CD4-positive, alpha-beta memory T cell (primary cell): ENCODE measurements around the gene FCHSD2. TPM values are rescaled to one million over a fixed set of nuclear protein-coding genes. Genes with fewer than 3 reads are reported as not detected.
A peak's percentile ranks its signal among the peaks of the same experiment; 100 is the strongest.

Source experiments
- CTCF ChIA-PET: fragments of 350-600 bp; sonication (Branson Sonifier 250); formaldehyde crosslinking; loops from one replicate; lab custom pipeline; 2021; ENCODE audit warnings: inconsistent platforms; ENCODE audit not compliant: partially characterized antibody; lab: Charles Lee
- POLR2A ChIA-PET: fragments of 350-600 bp; sonication (Branson Sonifier 250); formaldehyde crosslinking; loops from one replicate; lab custom pipeline; 2021; ENCODE audit not compliant: partially characterized antibody; lab: Charles Lee
- DNase-seq, 5 donors: peaks; one replicate each; pipeline versions ENCODE4 v3.0.0 to v3.0.0-alpha.2; 2020 to 2022; ENCODE audit warnings: mixed read lengths in 1 of 5
- H3K27ac ChIP-seq: one replicate; pipeline ENCODE4 v1.7.0; 2013; ENCODE audit warnings: low read depth, low read length
- H3K27me3 ChIP-seq: 2 replicates; pipeline ENCODE4 v1.7.0; 2013; ENCODE audit warnings: mild to moderate bottlenecking, low read length, moderate library complexity; ENCODE audit not compliant: insufficient read depth
- H3K36me3 ChIP-seq: 2 replicates; pipeline ENCODE4 v1.7.0; 2013; ENCODE audit warnings: mild to moderate bottlenecking, low read length, moderate library complexity; ENCODE audit not compliant: insufficient read depth
- H3K4me1 ChIP-seq: 2 replicates; pipeline ENCODE4 v1.7.0; 2013; ENCODE audit warnings: mild to moderate bottlenecking, low read length, moderate library complexity; ENCODE audit not compliant: insufficient read depth
- H3K4me3 ChIP-seq, 2 donors: one replicate each; pipeline ENCODE4 v1.7.0; 2013; ENCODE audit warnings: low read length in 2 of 2, mild to moderate bottlenecking in 1 of 2
- H3K9me3 ChIP-seq, 2 donors: one replicate each; pipeline ENCODE4 v1.7.0; 2013; ENCODE audit warnings: low read length in 2 of 2, control low read depth in 1 of 2; ENCODE audit not compliant: control insufficient read depth in 1 of 2
- H3K27ac Mint-ChIP-seq, 7 donors: one replicate each; pipeline ENCODE4 v1.8.0; 2020 to 2021; ENCODE audit warnings: mixed read lengths in 7 of 7, mild to moderate bottlenecking in 6 of 7, inconsistent platforms in 3 of 7, moderate library complexity in 3 of 7
- H3K27me3 Mint-ChIP-seq, 2 donors: one replicate each; pipeline ENCODE4 v1.8.0; 2020 to 2021; ENCODE audit warnings: mixed read lengths in 2 of 2
- H3K36me3 Mint-ChIP-seq, 2 donors: one replicate each; pipeline ENCODE4 v1.8.0; 2020 to 2021; ENCODE audit warnings: mixed read lengths in 2 of 2, inconsistent platforms in 1 of 2, mild to moderate bottlenecking in 1 of 2
- H3K4me1 Mint-ChIP-seq, 4 donors: one replicate each; pipeline ENCODE4 v1.8.0; 2020 to 2021; ENCODE audit warnings: mixed read lengths in 4 of 4, mild to moderate bottlenecking in 1 of 4
- H3K4me3 Mint-ChIP-seq, 8 donors: one replicate each; pipeline ENCODE4 v1.8.0; 2020 to 2021; ENCODE audit warnings: mixed read lengths in 8 of 8, mild to moderate bottlenecking in 7 of 8, moderate library complexity in 6 of 8, inconsistent platforms in 3 of 8
- H3K9me3 Mint-ChIP-seq, 8 donors: one replicate each; pipeline ENCODE4 v1.8.0; 2020 to 2021; ENCODE audit warnings: mixed read lengths in 8 of 8, mild to moderate bottlenecking in 5 of 8, inconsistent platforms in 3 of 8, moderate library complexity in 1 of 8
- intact Hi-C: fragments of 100-400 bp; cut with micrococcal nuclease; formaldehyde crosslinking; loops from one replicate; pipeline ENCODE4 v1.15.1; 2023
- polyA plus RNA-seq, 2 donors: library from polyadenylated mRNA; unstranded; fragments of 300-500 nt; fragmentation: Illumina TruSeq; gene quantifications; one replicate each; pipeline ENCODE4 v1.2.3, GENCODE V29; 2021
- total RNA-seq, 2 experiments: library from RNA; stranded (reverse); gene quantifications; one replicate each; pipeline ENCODE4 v1.2.3, GENCODE V29; 2021

FCHSD2 gene
- total and polyA plus RNA-seq, 4 experiments from 2014 or later: 9.5 to 52.0 (median 34.8) TPM

DNA sequence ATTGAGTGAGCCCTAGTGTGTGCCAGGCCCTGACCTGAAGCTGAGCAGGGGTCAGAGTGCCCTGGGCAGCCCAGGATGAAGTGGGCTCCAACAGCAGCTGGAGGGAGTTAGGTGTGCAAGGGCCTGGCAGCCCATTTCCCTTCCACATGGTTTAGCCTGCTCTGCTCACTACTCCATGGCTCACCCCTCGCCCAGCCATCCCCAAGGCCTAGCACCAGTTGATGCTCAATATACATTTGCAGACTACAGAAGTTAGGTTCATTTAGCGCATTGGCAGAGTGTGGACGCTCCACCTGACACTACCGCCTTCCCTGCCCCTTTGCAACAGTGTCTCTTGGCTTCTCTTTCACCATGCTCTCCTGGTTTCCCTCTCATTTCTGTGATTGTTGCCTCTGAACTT is 324.2 kb downstream of the FCHSD2 start:
- H3K36me3 Mint-ChIP-seq: peaks cover 25 to 60% of the 10 kb centered on the region in 2 donors

GRCh38 chr11:72816404-72816990 is 325.6 kb downstream of the FCHSD2 start:
- Histone ChIP-seq H3K27me3 (no peaks in the 10 kb centered on the region), H3K9me3 (no peaks in the 10 kb centered on the region), H3K4me1 (peaks cover 40% of the 10 kb centered on the region), H3K4me3 (peak overlapping the region; percentile 17 to 99), H3K36me3 (peaks cover 36% of the 10 kb centered on the region), H3K27ac (peak overlapping the region; percentile 97)
- Mint-ChIP-seq H3K4me1 (peaks cover 34 to 73% (median 54%) of the 10 kb centered on the region in 4 donors), H3K4me3 (peak overlapping the region; percentile 97 to 100 (median 98)), H3K27me3 (no peaks in the 10 kb centered on the region), H3K9me3 (no peaks in the 10 kb centered on the region), H3K27ac (peak overlapping the region; percentile 59 to 100 (median 98)), H3K36me3 (peaks cover 25 to 57% of the 10 kb centered on the region in 2 donors)
- CTCF ChIA-PET: interaction anchor here (0.8 to 8.8 kb wide), 7 partner anchors 9 to 132 kb away, joined by 3 to 84 read pairs (median 4); partner anchors contain the start of gene STARD10
- POLR2A ChIA-PET: interaction anchor here (0.8 to 4.7 kb wide), 10 partner anchors 10 to 345 kb away, joined by 3 to 46 read pairs (median 10); partner anchors contain the start of genes FCHSD2 and STARD10
- intact Hi-C loops: no loop called here
- no peak for DNase-seq

More for the DNA sequence above, 324.2 kb downstream of the FCHSD2 start:
- CTCF ChIA-PET: interaction anchor here (0.9 to 2.1 kb wide), 3 partner anchors 10 to 92 kb away, joined by 3 to 5 read pairs (median 3); no protein-coding TSS in a partner anchor
- Mint-ChIP-seq H3K4me1 (peaks cover 24 to 61% (median 43%) of the 10 kb centered on the region in 4 donors), H3K27ac (peak overlapping the region; percentile 44 to 100 (median 73)), H3K9me3 (no peaks in the 10 kb centered on the region), H3K4me3 (peak overlapping the region in 4 of 8 donors; percentile 44 to 66 (median 50)), H3K27me3 (no peaks in the 10 kb centered on the region)
- no peaks in the 10 kb centered on the region for H3K27me3 ChIP-seq
- intact Hi-C loops: no loop called here
- H3K4me3 ChIP-seq: no peak overlapping the region
- POLR2A ChIA-PET: interaction anchor here (4.0 kb wide), 1 partner anchor 13 kb away, joined by 24 read pairs; no protein-coding TSS in a partner anchor
- peaks cover 38% of the 10 kb centered on the region for H3K36me3 ChIP-seq
- no peak overlapping the region for H3K27ac ChIP-seq
- no peak for DNase-seq
- H3K4me1 ChIP-seq: peaks cover 33% of the 10 kb centered on the region
- no peaks in the 10 kb centered on the region for H3K9me3 ChIP-seq

DNA sequence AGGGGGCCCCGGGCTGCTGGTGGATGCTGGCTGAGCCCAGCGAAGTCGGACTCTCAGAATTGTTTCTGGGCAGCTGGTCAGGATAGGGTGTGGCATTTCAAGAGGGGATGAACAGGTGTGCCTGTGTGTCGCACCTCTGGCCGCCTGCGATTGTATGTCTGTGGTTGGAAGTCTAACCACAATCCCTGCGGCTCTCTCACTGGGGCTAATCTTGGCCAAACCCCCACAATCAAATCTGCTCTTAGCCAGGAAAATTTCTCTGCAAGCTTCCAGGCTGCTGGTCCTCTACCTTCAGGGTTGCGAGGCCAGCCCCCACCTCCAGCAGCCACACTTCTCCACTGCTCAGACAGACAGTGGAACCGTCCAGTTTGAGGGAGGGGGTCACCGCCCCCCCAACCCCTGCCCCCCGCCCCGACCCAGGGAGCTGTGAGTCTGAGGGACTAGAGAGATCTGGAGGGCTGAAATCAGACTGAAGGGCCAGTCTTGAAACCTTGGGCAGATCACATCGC is 327.0 kb downstream of the FCHSD2 start:
- Histone ChIP-seq H3K27ac (peak overlapping the region; percentile 97), H3K9me3 (no peaks in the 10 kb centered on the region), H3K4me1 (peaks cover 31% of the 10 kb centered on the region), H3K4me3 (peak overlapping the region; percentile 77 to 99), H3K36me3 (peaks cover 25% of the 10 kb centered on the region), H3K27me3 (no peaks in the 10 kb centered on the region)
- ChIA-PET CTCF (interaction anchor here (0.8 to 8.8 kb wide), 10 partner anchors 8 to 362 kb away, joined by 3 to 84 read pairs (median 4); partner anchors contain the start of genes FCHSD2 and STARD10), POLR2A (interaction anchor here (0.7 to 4.7 kb wide), 13 partner anchors 8 to 328 kb away, joined by 3 to 46 read pairs (median 6); partner anchors contain the start of genes FCHSD2 and STARD10)
- Mint-ChIP-seq H3K9me3 (no peaks in the 10 kb centered on the region), H3K27me3 (no peaks in the 10 kb centered on the region), H3K4me3 (peak overlapping the region; percentile 97 to 100 (median 98)), H3K27ac (peak overlapping the region; percentile 98 to 100 (median 98)), H3K4me1 (peaks cover 32 to 70% (median 51%) of the 10 kb centered on the region in 4 donors), H3K36me3 (peaks cover 22 to 53% of the 10 kb centered on the region in 2 donors)
- no peak for DNase-seq
- intact Hi-C loops: no loop called here

- Mint-ChIP-seq H3K4me1 (peaks cover 31 to 67% (median 49%) of the 10 kb centered on the region in 4 donors), H3K36me3 (peaks cover 19 to 51% of the 10 kb centered on the region in 2 donors), H3K9me3 (no peaks in the 10 kb centered on the region), H3K4me3 (peak within 1 kb of the TSS; percentile 98 to 100 (median 98)), H3K27me3 (no peaks in the 10 kb centered on the region), H3K27ac (peak within 1 kb of the TSS; percentile 98 to 100 (median 99))
- H3K9me3 ChIP-seq: no peaks in the 10 kb centered on the region
- peak; percentile 88 to 97 (median 92) for DNase-seq
- H3K4me1 ChIP-seq: peaks cover 31% of the 10 kb centered on the region
- intact Hi-C loops: loop anchor here (1.0 kb wide), 4 partner anchors 8 to 328 kb away; partner anchors contain the start of gene FCHSD2
- peak within 1 kb of the TSS; percentile 97 for H3K27ac ChIP-seq
- CTCF ChIA-PET: interaction anchor here (0.7 to 8.8 kb wide), 6 partner anchors 8 to 91 kb away, joined by 3 to 84 read pairs (median 6); partner anchors contain the start of gene STARD10
- H3K27me3 ChIP-seq: no peaks in the 10 kb centered on the region
- H3K4me3 ChIP-seq: peak within 1 kb of the TSS; percentile 77 to 99
- H3K36me3 ChIP-seq: peaks cover 23% of the 10 kb centered on the region
- POLR2A ChIA-PET: interaction anchor here (0.6 to 4.7 kb wide), 13 partner anchors 8 to 328 kb away, joined by 3 to 46 read pairs (median 6); partner anchors contain the start of genes FCHSD2 and STARD10
Observed at GRCh38 chr11:72814286-72815109, 327.6 kb downstream of the FCHSD2 start, which contains the start of gene ATG16L2. TSS of gene ATG16L2 (plus strand) at chr11:72814411. CDS start at chr11:72814446, 35 bp downstream.

- POLR2A ChIA-PET: interaction anchor here (0.8 to 4.7 kb wide), 15 partner anchors 8 to 785 kb away, joined by 3 to 46 read pairs (median 5); partner anchors contain the start of genes FAM168A, FCHSD2 and STARD10
- no peaks in the 10 kb centered on the region for H3K9me3 ChIP-seq
- H3K27me3 ChIP-seq: no peaks in the 10 kb centered on the region
- H3K4me1 ChIP-seq: peaks cover 31% of the 10 kb centered on the region
- peak overlapping the region; percentile 77 to 99 for H3K4me3 ChIP-seq
- Mint-ChIP-seq H3K27me3 (no peaks in the 10 kb centered on the region), H3K9me3 (no peaks in the 10 kb centered on the region), H3K27ac (peak overlapping the region; percentile 98 to 100 (median 99)), H3K4me3 (peak overlapping the region; percentile 96 to 100 (median 98)), H3K36me3 (peaks cover 13 to 46% of the 10 kb centered on the region in 2 donors), H3K4me1 (peaks cover 28 to 67% (median 45%) of the 10 kb centered on the region in 4 donors)
- H3K27ac ChIP-seq: peak overlapping the region; percentile 97
- intact Hi-C loops: loop anchor here (1.0 kb wide), 5 partner anchors 8 to 328 kb away; partner anchors contain the start of gene FCHSD2
- CTCF ChIA-PET: interaction anchor here (1.0 to 8.8 kb wide), 10 partner anchors 9 to 365 kb away, joined by 3 to 84 read pairs (median 6); partner anchors contain the start of gene STARD10
- DNase-seq: peak in 2 of 5 donors; percentile 88 to 89
- peaks cover 20% of the 10 kb centered on the region for H3K36me3 ChIP-seq
Observed at GRCh38 chr11:72813740-72814285, 328.3 kb downstream of the FCHSD2 start.
